Measurements from ENCODE around the gene C7orf57.
A peak's percentile ranks its signal among the peaks of the same experiment; 100 is the strongest.

C7orf57 gene

DNA sequence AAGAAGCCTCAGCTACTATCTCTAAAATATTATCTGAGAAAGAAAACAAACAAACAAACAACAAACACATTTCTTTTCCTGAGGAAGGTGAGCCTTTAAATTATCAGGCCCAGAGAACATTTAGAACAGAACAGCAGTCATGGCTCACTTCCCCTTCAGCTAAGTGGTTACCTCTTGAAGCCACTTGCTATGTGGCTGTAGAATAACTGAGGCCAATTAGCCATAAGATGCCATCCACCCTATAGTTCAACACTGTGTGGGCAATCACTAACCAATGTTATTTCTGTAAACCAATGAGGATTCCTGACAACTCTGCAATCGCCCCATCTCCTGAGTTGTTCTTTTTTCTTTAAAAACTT lies 50.1 kb downstream of the C7orf57 start:
- no peak for DNase-seq (ENCODE audit: low spot score)

GRCh38 chr7:48085942-48086341 lies 50.6 kb downstream of the C7orf57 start:
- DNase-seq (ENCODE audit: low spot score), result no peak

- no peak for DNase-seq (ENCODE audit: low spot score)
These were observed 52.0 kb downstream of the C7orf57 start for GRCh38 chr7:48087349-48087748.

- peak; percentile 29 for DNase-seq (ENCODE audit: low spot score)
These were observed 53.3 kb downstream of the C7orf57 start for GRCh38 chr7:48088559-48089045.

- DNase-seq (ENCODE audit: low spot score), result peak; percentile 75
These were observed 54.0 kb downstream of the C7orf57 start, which contains the start of gene UPP1 for GRCh38 chr7:48089046-48090003. Gene UPP1 (plus strand): TSS chr7:48089265. CDS start chr7:48094784, 5,519 bp downstream.

DNA sequence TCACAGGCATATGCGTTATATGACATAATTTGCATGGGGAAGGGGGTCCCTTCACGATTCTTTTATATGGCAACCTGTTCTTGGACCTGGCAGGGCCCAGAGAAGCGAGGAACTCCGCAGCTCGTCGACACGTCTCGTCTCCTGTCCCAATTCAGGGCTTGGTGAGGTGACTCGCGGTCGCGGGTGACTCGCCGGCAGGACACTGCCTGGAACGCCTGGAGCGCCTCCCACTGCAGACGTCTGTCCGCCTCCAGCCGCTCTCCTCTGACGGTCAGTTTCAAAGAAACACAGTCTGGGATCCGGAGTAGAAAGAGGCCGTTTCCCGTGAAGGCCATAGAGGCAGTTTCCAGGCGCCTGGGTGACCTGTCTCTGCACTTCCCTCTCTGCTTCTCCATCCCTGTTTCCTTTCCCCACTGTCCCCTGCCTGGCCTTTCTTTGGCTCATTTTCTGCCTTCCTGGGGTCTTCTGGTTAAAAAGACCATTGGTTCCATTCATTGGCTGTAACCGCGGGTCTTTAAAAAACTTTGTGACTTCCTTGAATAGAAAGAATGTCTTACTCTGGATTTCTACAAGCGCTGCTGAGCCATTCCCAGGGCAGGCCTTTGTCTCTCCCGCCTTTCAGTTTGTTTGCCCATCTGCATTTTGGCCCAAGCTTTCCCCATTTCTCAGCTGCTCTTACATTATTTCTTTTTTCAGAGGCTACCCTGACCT lies 54.9 kb downstream of the C7orf57 start:
- no peak for DNase-seq (ENCODE audit: low spot score)

- DNase-seq (ENCODE audit: low spot score), result no peak
These were observed 56.4 kb downstream of the C7orf57 start for GRCh38 chr7:48091506-48092433.

GRCh38 chr7:48094861-48095293 lies 59.5 kb downstream of the C7orf57 start:
- no peak for DNase-seq (ENCODE audit: low spot score)

DNA sequence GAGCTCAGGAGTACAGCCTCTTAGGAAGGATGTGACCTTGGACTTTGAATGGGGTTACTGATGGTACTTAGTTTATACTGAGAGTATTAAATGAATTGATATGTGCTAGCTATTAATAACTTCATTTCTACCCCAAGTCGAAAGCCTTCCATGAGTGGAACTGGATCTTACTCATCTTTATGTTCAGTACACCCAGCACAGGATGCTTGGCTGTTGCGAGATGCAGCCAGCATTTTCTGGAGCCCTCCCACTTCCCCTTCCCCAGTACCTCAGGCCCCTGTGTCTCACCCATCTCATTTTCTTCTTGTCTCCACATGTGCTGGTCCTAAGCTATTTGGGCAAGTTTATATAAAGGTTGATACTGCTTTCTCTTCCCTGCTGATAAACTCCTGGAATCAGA lies 60.9 kb downstream of the C7orf57 start:
- DNase-seq (ENCODE audit: low spot score), result no peak

DNA sequence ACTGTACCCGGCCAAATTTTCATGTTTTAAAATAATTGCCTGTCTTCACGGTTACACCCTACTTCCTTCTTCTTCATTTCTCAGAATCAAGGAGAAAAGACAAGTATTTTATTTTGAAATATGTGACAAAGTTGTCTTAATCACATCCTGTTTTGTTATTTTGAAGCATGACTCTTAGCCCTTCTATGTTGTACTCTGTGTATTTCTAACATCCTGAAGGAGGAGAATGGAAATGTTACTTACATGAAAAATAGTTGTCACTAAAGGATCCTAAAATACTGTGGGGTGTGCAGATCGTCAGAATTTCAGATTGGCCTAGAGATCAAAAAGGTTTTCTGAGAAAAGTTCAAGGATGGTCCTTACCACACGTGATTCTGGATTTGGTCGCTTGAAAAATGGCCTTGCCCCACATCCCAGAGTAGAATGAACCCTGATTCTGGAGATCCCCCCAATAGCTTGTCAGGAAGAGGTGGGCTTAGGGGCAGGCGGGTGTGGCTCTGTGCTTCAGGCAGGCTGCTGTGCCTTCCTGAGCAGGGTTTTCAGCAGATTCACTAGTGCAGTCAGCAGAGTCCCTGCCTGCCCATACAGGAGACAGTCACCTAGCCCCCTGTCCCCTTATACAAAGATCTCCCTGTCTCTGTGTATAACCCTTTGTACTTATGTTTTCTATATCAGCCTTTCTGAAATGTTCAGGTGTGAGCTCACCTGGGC lies 62.3 kb downstream of the C7orf57 start:
- no peak for DNase-seq (ENCODE audit: low spot score)

DNA sequence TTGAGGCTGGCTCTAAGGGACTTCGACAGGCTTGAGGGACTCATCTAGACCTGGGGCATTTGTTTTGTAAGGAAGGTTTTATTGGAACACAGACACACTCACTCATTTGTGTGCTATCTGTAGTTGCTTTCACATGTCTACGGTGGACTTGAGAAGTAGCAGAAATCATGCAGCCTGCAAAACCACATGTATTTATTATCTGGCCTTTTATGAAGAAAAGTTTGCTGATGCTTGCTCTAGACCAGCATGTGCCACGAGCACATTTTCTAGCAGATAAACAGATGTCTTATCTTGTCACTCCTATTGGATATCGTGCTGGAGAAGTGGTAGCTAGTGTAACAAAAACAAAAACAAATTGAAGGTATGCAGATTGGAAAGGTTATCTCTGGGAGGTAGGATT lies 63.5 kb downstream of the C7orf57 start:
- no peak for DNase-seq (ENCODE audit: low spot score)

DNA sequence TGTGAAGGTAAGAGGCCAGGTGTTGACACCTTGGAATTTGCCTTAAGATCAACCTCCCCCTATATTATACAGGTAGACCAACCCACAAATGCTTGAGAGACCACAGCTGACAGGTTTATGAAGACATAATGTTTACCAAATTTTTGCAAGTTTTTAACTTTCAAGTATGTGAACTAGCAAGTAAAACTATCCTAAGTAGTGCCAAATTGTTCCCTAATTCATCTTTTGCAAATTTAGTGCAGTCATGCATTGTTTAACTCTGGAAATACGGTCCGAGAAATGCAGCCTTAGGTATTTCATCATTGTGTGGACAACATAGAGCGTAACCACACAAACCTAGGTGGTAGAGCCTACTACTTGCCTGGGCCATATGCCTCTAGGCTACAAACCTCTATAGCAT lies 64.4 kb downstream of the C7orf57 start:
- DNase-seq (ENCODE audit: low spot score), result no peak

GRCh38 chr7:48101352-48101751 lies 66.0 kb downstream of the C7orf57 start:
- no peak for DNase-seq (ENCODE audit: low spot score)

DNA sequence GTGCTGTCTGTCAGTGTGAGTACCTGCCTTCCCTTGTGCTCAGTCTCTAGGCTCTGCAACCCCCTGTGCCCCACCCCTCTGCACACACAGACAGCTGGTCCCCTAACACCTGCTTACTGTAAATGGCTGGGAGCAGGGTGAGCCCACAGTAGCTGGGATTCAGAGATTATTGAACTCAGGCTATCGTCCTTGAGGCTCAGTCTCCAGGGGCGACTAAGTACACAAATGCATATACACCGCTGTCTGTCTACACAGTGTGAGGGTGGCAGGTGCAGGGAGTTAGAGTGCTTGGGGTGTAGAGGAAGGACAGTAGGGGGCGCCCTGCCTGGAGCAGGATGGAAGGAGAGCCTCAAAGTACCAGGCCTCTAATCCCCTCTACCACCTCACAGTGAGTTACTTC lies 66.6 kb downstream of the C7orf57 start:
- DNase-seq (ENCODE audit: low spot score), result no peak

GRCh38 chr7:48102530-48102929 lies 67.2 kb downstream of the C7orf57 start:
- DNase-seq (ENCODE audit: low spot score), result no peak

DNA sequence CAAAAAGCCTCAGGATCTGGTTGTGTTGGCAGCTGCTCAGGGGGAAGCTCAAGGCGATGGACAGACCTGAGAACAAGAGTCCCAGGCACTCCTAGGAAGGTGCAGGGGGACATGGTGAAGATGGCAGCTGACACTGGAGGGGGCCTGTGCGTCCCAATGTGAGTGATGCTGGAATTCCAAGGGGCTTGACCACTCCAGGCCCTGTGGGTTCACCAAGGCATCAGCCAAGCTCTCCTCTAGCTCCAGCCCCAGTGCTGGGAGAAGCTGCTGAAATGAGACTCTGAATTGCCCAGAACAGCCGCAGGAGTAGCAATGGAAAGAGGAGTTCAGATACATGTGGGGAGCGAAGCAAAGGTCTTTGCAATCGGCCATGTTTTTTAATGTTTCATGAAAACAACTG lies 69.7 kb downstream of the C7orf57 start:
- DNase-seq (ENCODE audit: low spot score), result no peak

DNA sequence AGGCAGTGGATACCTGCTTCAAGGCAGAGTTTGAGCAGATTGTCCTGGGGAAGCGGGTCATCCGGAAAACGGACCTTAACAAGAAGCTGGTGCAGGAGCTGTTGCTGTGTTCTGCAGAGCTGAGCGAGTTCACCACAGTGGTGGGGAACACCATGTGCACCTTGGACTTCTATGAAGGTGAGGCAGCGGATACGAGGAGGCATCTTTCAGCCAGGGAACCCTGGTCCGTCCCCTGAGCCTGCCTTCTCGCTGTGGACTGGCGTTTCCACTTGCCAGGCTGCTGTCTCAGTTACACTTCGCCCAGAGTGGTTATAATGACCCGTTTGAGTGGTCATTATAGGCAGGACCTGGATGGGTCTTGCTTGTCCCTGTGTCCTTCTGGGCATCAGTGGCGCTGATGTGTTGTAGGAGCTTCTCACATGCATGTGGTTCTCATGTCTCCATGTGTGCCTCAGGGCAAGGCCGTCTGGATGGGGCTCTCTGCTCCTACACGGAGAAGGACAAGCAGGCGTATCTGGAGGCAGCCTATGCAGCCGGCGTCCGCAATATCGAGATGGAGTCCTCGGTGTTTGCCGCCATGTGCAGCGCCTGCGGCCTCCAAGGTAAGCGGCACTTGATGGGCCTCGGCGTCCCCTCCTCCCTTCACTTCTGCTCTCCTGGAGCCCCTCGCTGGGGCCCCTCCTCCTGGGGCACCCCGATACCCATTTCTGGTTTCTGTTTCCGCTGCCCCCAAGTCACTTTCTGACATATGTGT lies 71.7 kb downstream of the C7orf57 start:
- DNase-seq (ENCODE audit: low spot score), result no peak

- DNase-seq (ENCODE audit: low spot score), result no peak
These were observed 72.7 kb downstream of the C7orf57 start for GRCh38 chr7:48107926-48108472.

DNA sequence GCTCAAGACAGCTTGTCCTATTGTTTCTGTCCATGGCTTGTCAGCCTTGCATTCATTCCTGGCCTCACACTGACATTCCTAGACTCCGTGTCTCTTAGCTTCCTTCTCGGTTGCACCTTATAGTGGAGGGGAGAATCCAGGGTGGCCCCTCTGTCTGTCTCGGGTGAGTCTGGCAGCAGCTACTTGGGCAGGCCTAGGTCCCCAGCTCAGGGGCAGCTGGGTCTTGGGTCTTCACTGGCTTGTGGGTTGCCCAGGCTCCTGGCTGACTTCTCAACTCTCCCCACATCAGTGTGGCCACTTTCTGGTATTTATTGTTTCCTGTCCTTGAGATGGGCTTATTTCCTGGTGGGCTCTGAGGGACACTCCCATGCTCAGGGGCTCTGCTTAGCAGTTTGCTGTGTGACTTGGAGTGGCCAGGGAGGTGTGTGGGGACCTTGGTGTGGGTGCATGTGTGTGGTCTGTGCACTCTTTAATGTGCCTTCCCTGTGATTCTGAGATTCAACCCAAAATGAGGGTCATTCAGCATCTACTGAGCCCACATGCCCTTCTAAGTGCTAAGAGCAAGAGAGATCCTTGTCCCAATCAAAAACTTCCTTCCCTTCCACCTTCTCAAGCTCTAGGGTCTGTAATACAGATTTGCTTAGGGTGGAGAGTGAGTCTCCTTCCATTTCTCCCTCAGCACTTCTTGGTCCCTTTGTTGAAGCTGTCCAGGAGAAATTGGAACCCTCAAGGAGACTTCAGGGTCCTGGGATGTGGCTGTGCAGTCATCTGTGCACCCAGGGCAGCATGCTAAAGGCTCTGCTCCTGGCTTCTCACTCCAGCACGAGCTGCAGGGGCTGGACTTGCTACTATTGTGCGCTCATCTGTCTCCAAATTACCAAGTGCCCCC lies 73.9 kb downstream of the C7orf57 start:
- DNase-seq (ENCODE audit: low spot score), result no peak
